Vagina (tissue), 2 donors: ENCODE results near the gene SERPINB1. TPM values are rescaled to one million over a fixed set of nuclear protein-coding genes. Genes with fewer than 3 reads are reported as not detected.

Experiments used
- DNase-seq, 2 donors: peaks; one replicate each; pipeline ENCODE4 v3.0.0-alpha.2; 2017; ENCODE audit errors: extremely low spot score in 2 of 2
- H3K27ac ChIP-seq: fragments of 200-600 bp; sonication (generic); one replicate; pipeline ENCODE4 v1.5.1; 2019
- H3K27me3 ChIP-seq: fragments of 200-600 bp; sonication (generic); one replicate; pipeline ENCODE4 v1.5.1; 2019
- H3K36me3 ChIP-seq, 2 donors: fragments of 200-600 bp; sonication (generic); one replicate each; pipeline ENCODE4 v1.5.1; 2017 to 2019
- H3K4me1 ChIP-seq: fragments of 200-600 bp; sonication (generic); one replicate; pipeline ENCODE4 v1.5.1; 2019
- H3K4me3 ChIP-seq, 2 donors: fragments of 200-600 bp; sonication (generic); 1 replicate in 1 of 2; 2 replicates in 1 of 2; pipeline ENCODE4 v1.5.1; 2016 to 2019
- H3K9me3 ChIP-seq: fragments of 200-600 bp; sonication (generic); one replicate; pipeline ENCODE4 v1.5.1; 2019
- POLR2A ChIP-seq, 2 donors: fragments of 450-650 bp; IDR thresholded peaks; one replicate each; pipeline ENCODE4 v1.6.1; 2017; ENCODE audit warnings: antibody characterized with exemption in 2 of 2, mild to moderate bottlenecking in 2 of 2, moderate library complexity in 2 of 2
- POLR2AphosphoS5 ChIP-seq, 2 donors: sonication (generic); formaldehyde crosslinking; IDR thresholded peaks; one replicate each; pipeline ENCODE4 v1.9.0; 2017; ENCODE audit warnings: antibody characterized with exemption in 2 of 2, mild to moderate bottlenecking in 2 of 2, low read depth in 1 of 2; ENCODE audit not compliant: insufficient read depth in 1 of 2
- intact Hi-C: fragments of 100-400 bp; cut with DNase I; formaldehyde crosslinking; loops from one replicate; pipeline ENCODE4 v1.15.1; 2023
- total RNA-seq: library from RNA; depleted of rRNA; stranded (reverse); fragments of >200 nt; gene quantifications from one replicate; pipeline ENCODE4 v1.2.3, GENCODE V29; 2016
- TF ChIP-seq, protein P1 (sequence below), 3 experiments: fragments of 450-650 bp in 2 of 3; fragments of 200-600 bp in 1 of 3; sonication (generic) in 1 of 3; IDR thresholded peaks; one replicate each; pipeline ENCODE4 v1.5.1; 2017 to 2019; ENCODE audit warnings: antibody characterized with exemption in 3 of 3, mild to moderate bottlenecking in 2 of 3, moderate library complexity in 2 of 3

SERPINB1 gene
- total RNA-seq, 1 donor from 2014 or later: 38.1 TPM

DNA sequence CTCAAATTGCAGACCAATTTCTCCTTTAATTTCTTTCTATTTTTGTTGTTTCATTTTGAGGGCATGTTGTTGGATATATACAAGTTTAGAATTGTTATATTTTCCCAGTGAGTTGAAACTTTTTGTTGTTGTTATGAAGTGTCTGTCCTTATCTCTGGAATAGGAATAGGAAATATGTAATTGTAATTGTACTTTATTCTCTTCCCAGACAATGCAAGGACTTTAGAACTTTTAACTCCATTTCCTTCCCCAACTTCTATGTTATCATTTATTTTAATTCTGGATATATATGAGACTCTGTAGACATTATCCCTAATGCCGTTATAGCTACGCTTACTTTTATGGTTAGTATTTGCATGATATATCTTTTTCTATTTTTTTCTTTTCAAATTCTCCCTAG, 12.4 kb downstream of the SERPINB1 start:
- H3K4me3 ChIP-seq: no peak overlapping the region
- DNase-seq: no peak

DNA sequence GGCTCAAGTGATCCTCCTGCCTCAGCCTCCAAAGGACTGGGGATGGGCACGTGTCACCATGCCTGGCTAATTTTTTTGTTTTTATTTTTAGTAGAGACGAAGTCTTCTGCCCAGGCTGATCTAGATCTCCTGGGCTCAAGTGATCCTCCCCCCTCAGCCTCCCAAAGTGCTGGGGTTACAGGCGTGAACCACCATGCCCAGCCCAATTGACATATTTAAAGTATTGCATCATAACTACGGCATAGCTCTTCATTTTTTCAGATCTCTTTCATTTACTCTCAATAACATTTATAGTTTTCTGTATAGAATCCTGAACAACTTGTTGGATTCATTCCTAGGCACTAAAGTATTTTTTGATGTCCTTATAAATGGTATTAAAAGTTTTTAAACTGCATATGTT, 13.0 kb downstream of the SERPINB1 start:
- H3K36me3 ChIP-seq: peaks cover 0 to 10% of the 10 kb centered on the region in 2 donors
- H3K4me3 ChIP-seq: no peak overlapping the region
- no peaks in the 10 kb centered on the region for H3K27me3 ChIP-seq
- intact Hi-C loops: no loop called here
- H3K27ac ChIP-seq: no peak overlapping the region
- H3K4me1 ChIP-seq: no peaks in the 10 kb centered on the region
- no peaks in the 10 kb centered on the region for H3K9me3 ChIP-seq
- DNase-seq: no peak
- TF ChIP-seq, protein P1, sequence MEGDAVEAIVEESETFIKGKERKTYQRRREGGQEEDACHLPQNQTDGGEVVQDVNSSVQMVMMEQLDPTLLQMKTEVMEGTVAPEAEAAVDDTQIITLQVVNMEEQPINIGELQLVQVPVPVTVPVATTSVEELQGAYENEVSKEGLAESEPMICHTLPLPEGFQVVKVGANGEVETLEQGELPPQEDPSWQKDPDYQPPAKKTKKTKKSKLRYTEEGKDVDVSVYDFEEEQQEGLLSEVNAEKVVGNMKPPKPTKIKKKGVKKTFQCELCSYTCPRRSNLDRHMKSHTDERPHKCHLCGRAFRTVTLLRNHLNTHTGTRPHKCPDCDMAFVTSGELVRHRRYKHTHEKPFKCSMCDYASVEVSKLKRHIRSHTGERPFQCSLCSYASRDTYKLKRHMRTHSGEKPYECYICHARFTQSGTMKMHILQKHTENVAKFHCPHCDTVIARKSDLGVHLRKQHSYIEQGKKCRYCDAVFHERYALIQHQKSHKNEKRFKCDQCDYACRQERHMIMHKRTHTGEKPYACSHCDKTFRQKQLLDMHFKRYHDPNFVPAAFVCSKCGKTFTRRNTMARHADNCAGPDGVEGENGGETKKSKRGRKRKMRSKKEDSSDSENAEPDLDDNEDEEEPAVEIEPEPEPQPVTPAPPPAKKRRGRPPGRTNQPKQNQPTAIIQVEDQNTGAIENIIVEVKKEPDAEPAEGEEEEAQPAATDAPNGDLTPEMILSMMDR (IDR thresholded peaks at IDR 0.05): no peak
- TF ChIP-seq POLR2A (IDR thresholded peaks at IDR 0.05) (no peak), POLR2AphosphoS5 (IDR thresholded peaks at IDR 0.05; ENCODE audit: insufficient read depth in 1 of 2, low read depth in 1 of 2) (no peak)

More for the DNA sequence above, 12.4 kb downstream of the SERPINB1 start:
- no peaks in the 10 kb centered on the region for H3K4me1 ChIP-seq
- no peaks in the 10 kb centered on the region for H3K9me3 ChIP-seq
- intact Hi-C loops: no loop called here
- H3K36me3 ChIP-seq: peaks cover 0 to 13% of the 10 kb centered on the region in 2 donors
- H3K27me3 ChIP-seq: no peaks in the 10 kb centered on the region
- no peak for TF ChIP-seq POLR2AphosphoS5 (IDR thresholded peaks at IDR 0.05; ENCODE audit: insufficient read depth in 1 of 2, low read depth in 1 of 2)
- no peak for TF ChIP-seq POLR2A (IDR thresholded peaks at IDR 0.05)
- TF ChIP-seq, protein P1 (IDR thresholded peaks at IDR 0.05): no peak
- H3K27ac ChIP-seq: no peak overlapping the region

DNA sequence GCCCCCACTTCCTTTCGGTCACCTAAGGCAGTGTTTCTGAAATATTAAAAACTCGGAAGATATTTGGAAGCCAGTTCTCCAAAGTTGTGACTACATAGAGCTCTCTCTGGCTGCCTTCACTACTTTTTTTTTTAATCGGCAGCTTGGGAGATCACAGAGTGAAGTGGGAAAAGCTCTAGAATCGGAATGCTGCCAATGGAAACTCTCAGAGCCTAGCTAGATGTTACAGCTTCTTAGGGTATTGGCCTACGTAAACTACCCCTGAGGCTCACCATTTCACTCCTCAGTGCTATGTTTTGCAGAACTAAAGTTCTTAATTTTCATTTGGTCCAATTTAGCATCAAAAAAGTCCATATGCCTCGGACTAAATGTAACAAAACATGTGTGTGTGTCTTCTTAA, 14.5 kb downstream of the SERPINB1 start:
- TF ChIP-seq POLR2AphosphoS5 (IDR thresholded peaks at IDR 0.05; ENCODE audit: insufficient read depth in 1 of 2, low read depth in 1 of 2): no peak
- no peak for TF ChIP-seq POLR2A (IDR thresholded peaks at IDR 0.05)
- TF ChIP-seq, protein P1 (IDR thresholded peaks at IDR 0.05): no peak
- intact Hi-C loops: no loop called here
- DNase-seq: no peak

DNA sequence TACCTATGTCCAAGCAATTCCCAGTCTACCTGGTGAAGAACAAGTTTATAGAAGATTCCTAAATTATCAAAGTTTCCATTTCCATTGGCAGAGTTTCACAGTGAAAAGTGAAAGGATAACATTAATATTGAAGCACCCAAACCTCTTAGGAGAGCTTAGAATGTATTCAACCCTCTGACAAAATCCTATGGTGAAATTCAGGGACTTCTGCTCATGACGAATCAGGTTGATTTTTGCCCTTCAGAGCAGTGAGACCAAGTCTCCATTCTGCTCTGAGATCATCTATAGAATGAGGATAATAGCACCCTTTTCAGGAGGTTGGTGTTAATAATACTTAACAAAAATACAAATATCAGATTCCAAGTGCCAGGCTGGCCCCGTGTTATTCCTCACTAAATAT, 15.5 kb downstream of the SERPINB1 start:
- TF ChIP-seq, protein P1 (IDR thresholded peaks at IDR 0.05): no peak
- TF ChIP-seq POLR2AphosphoS5 (IDR thresholded peaks at IDR 0.05; ENCODE audit: insufficient read depth in 1 of 2, low read depth in 1 of 2) (no peak), POLR2A (IDR thresholded peaks at IDR 0.05) (no peak)
- DNase-seq: no peak
- H3K27ac ChIP-seq: no peak overlapping the region
- no peaks in the 10 kb centered on the region for H3K36me3 ChIP-seq
- no peaks in the 10 kb centered on the region for H3K27me3 ChIP-seq
- H3K4me1 ChIP-seq: no peaks in the 10 kb centered on the region
- H3K9me3 ChIP-seq: no peaks in the 10 kb centered on the region
- intact Hi-C loops: no loop called here
- H3K4me3 ChIP-seq: no peak overlapping the region

More for the DNA sequence above, 14.5 kb downstream of the SERPINB1 start:
- Histone ChIP-seq H3K27me3 (no peaks in the 10 kb centered on the region), H3K9me3 (no peaks in the 10 kb centered on the region), H3K4me3 (no peak overlapping the region), H3K4me1 (no peaks in the 10 kb centered on the region), H3K36me3 (peaks cover 0 to 3% of the 10 kb centered on the region in 2 donors), H3K27ac (no peak overlapping the region)

DNA sequence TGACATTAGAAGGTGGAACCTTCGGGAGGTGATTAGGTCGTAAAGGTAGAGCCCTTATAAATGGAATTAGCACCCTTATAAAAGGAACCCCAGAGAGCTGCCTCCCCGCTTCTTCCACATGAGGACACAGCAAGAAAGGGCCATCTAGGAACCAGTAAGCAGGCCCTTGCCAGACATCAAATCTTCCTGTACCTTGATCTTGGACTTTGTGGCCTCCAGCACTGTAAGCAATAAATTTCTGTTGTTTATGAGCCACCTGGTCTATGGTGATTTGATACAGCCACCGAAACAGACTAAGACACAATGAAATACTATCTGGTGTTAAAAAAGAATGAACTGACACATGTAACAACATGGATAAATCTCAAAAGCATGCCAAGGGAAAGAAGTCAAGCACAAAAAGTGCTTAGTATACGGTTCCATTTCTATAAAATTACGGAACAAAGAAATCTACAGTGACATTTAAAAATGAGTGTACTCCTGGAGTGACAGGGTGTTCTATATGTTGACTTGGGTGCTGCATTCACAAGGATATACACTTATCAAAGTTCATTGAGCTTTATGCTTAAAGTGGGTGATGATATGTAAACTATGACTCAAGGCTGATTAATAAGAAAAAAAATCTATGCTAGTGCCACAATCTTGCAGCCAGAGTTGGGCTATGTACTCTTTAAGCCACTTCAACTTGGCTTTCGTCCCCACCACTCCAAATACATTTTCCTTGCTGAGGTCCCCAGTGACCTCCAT, 18.4 kb downstream of the SERPINB1 start:
- intact Hi-C loops: no loop called here
- peaks cover 20% of the 10 kb centered on the region for H3K4me1 ChIP-seq
- no peaks in the 10 kb centered on the region for H3K36me3 ChIP-seq
- H3K9me3 ChIP-seq: no peaks in the 10 kb centered on the region
- no peak overlapping the region for H3K4me3 ChIP-seq
- H3K27ac ChIP-seq: no peak overlapping the region
- no peaks in the 10 kb centered on the region for H3K27me3 ChIP-seq
- no peak for DNase-seq
- TF ChIP-seq, protein P1 (IDR thresholded peaks at IDR 0.05): no peak
- TF ChIP-seq POLR2A (IDR thresholded peaks at IDR 0.05) (no peak), POLR2AphosphoS5 (IDR thresholded peaks at IDR 0.05; ENCODE audit: insufficient read depth in 1 of 2, low read depth in 1 of 2) (no peak)
